Measurements from ENCODE around the gene METTL23.

DNA sequence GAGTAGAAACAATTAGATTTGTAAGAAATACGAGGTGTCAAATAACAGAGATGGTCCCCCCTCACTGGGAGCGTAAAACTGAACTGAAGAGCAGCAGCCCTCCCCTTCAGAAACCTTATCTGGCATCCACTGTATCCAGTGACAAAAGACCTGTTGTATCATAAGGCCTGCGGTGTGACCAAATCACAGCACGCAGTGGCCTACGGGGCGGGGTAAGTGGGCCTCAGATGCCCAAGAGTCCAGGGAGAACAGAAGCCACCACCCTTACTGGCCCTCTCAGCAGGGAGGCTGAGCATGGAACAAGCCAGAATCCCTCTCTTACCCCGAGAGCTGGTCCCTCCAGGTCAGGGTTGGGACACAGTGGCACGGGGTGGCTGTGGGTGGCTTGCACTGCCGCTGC lies 5.7 kb upstream of the METTL23 start:
- TF ChIP-seq, protein P1, sequence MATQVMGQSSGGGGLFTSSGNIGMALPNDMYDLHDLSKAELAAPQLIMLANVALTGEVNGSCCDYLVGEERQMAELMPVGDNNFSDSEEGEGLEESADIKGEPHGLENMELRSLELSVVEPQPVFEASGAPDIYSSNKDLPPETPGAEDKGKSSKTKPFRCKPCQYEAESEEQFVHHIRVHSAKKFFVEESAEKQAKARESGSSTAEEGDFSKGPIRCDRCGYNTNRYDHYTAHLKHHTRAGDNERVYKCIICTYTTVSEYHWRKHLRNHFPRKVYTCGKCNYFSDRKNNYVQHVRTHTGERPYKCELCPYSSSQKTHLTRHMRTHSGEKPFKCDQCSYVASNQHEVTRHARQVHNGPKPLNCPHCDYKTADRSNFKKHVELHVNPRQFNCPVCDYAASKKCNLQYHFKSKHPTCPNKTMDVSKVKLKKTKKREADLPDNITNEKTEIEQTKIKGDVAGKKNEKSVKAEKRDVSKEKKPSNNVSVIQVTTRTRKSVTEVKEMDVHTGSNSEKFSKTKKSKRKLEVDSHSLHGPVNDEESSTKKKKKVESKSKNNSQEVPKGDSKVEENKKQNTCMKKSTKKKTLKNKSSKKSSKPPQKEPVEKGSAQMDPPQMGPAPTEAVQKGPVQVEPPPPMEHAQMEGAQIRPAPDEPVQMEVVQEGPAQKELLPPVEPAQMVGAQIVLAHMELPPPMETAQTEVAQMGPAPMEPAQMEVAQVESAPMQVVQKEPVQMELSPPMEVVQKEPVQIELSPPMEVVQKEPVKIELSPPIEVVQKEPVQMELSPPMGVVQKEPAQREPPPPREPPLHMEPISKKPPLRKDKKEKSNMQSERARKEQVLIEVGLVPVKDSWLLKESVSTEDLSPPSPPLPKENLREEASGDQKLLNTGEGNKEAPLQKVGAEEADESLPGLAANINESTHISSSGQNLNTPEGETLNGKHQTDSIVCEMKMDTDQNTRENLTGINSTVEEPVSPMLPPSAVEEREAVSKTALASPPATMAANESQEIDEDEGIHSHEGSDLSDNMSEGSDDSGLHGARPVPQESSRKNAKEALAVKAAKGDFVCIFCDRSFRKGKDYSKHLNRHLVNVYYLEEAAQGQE (IDR thresholded peaks at IDR 0.05; ENCODE audit: low read depth) = no peak
- TF ChIP-seq, protein P2, sequence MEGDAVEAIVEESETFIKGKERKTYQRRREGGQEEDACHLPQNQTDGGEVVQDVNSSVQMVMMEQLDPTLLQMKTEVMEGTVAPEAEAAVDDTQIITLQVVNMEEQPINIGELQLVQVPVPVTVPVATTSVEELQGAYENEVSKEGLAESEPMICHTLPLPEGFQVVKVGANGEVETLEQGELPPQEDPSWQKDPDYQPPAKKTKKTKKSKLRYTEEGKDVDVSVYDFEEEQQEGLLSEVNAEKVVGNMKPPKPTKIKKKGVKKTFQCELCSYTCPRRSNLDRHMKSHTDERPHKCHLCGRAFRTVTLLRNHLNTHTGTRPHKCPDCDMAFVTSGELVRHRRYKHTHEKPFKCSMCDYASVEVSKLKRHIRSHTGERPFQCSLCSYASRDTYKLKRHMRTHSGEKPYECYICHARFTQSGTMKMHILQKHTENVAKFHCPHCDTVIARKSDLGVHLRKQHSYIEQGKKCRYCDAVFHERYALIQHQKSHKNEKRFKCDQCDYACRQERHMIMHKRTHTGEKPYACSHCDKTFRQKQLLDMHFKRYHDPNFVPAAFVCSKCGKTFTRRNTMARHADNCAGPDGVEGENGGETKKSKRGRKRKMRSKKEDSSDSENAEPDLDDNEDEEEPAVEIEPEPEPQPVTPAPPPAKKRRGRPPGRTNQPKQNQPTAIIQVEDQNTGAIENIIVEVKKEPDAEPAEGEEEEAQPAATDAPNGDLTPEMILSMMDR (IDR thresholded peaks at IDR 0.05 in 2 of 3, conservative IDR thresholded peaks at IDR 0.05 in 1 of 3; ENCODE audit: borderline replicate concordance in 1 of 3, insufficient read depth in 1 of 3, low read depth in 2 of 3, low read length in 2 of 3) = no peak
- TF ChIP-seq POLR2AphosphoS5 (IDR thresholded peaks at IDR 0.05; ENCODE audit: low read depth, low read length) = no peak
- TF ChIP-seq CEBPB (IDR thresholded peaks at IDR 0.05; ENCODE audit: low read depth) = no peak
- TF ChIP-seq RAD21 (IDR thresholded peaks at IDR 0.05; ENCODE audit: low read depth) = no peak
- TF ChIP-seq, protein P3, sequence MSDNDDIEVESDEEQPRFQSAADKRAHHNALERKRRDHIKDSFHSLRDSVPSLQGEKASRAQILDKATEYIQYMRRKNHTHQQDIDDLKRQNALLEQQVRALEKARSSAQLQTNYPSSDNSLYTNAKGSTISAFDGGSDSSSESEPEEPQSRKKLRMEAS (IDR thresholded peaks at IDR 0.05) = no peak
- TF ChIP-seq CBX3 (IDR thresholded peaks at IDR 0.05; ENCODE audit: low read depth) = no peak
- TF ChIP-seq EZH2phosphoT487 (IDR thresholded peaks at IDR 0.05; ENCODE audit: borderline replicate concordance) = no peak
- TF ChIP-seq, protein P4, sequence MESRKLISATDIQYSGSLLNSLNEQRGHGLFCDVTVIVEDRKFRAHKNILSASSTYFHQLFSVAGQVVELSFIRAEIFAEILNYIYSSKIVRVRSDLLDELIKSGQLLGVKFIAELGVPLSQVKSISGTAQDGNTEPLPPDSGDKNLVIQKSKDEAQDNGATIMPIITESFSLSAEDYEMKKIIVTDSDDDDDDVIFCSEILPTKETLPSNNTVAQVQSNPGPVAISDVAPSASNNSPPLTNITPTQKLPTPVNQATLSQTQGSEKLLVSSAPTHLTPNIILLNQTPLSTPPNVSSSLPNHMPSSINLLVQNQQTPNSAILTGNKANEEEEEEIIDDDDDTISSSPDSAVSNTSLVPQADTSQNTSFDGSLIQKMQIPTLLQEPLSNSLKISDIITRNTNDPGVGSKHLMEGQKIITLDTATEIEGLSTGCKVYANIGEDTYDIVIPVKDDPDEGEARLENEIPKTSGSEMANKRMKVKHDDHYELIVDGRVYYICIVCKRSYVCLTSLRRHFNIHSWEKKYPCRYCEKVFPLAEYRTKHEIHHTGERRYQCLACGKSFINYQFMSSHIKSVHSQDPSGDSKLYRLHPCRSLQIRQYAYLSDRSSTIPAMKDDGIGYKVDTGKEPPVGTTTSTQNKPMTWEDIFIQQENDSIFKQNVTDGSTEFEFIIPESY (IDR thresholded peaks at IDR 0.05; ENCODE audit: extremely low read depth, insufficient replicate concordance, low read length) = no peak
- TF ChIP-seq SIN3A (IDR thresholded peaks at IDR 0.05; ENCODE audit: low read depth) = no peak
- TF ChIP-seq EGR1 (IDR thresholded peaks at IDR 0.05; ENCODE audit: low read depth) = no peak

Data from HCT116 (cell line).